Measurements from ENCODE around the gene TRPM5. TPM values are rescaled to one million over a fixed set of nuclear protein-coding genes. Genes with fewer than 3 reads are reported as not detected.

The TRPM5 gene
- polyA plus RNA-seq, 3 donors = 2.7 to 4.5 (median 3.5) TPM

GRCh38 chr11:2427721-2428321 is 16.5 kb downstream of the TRPM5 start:
- DNase-seq (ENCODE audit: extremely low read depth in 1 of 11, low read depth in 9 of 11, low spot score in 4 of 11) = no peak

- DNase-seq (ENCODE audit: extremely low read depth in 1 of 11, low read depth in 9 of 11, low spot score in 4 of 11) = no peak
Observed at GRCh38 chr11:2426826-2427521, 17.3 kb downstream of the TRPM5 start.

GRCh38 chr11:2426221-2426620 is 18.1 kb downstream of the TRPM5 start:
- DNase-seq (ENCODE audit: extremely low read depth in 1 of 11, low read depth in 9 of 11, low spot score in 4 of 11) = no peak

DNA sequence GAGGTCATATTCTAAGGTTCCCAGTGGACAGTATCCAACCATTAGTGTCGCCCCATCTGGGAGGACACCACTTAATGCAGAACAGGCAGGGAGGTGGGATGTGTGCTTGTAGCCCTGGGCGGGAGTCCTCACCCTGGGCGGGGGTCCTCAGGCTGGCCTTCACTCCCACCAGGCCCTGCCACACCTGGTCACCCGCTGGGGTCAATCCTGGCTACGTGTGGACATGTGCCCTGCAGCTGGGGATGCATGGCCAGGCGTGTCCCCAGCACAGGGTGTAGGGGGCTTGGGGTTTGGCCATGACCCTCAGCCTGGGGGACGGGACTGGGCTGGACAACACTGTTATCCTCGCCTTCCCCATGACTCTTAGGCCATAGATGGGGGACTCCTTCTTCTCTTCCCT is 18.8 kb downstream of the TRPM5 start:
- DNase-seq (ENCODE audit: extremely low read depth in 1 of 11, low read depth in 9 of 11, low spot score in 4 of 11) = no peak

DNA sequence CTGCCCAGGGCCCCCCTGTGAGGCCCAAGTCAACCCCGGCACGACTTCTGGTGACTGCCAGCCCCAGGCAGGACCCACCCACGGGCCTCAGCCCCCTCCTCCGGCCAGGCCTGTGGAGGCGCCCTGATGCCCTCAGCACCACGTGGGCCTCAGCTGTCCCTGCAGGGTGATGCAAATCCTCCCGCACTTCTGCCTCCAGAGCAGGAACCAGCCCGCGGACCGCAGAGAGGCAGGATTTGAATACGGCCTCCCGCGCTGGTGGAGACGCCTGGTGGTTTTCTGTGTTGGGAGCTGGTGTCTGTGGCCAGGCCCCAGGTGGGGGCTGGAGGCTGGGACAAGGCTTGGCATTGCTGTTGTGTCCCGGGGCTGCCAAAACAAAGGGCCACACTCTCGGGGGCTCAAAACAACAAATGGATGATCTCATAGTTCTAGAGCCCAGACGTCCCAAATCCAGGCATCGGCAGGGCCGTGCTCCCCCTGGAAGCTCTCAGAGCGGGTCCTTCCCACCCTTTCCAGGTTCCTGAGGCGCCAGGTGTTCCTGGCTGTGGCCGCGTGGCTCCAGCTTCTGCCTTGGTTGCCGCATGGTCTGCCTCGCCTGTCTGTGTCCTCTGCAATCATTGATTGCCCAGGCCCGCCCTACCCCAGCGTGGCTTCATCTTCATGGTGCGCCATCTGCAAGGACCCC is 19.4 kb downstream of the TRPM5 start:
- no peak for DNase-seq (ENCODE audit: extremely low read depth in 1 of 11, low read depth in 9 of 11, low spot score in 4 of 11)

GRCh38 chr11:2423157-2424025 is 20.9 kb downstream of the TRPM5 start:
- no peak for DNase-seq (ENCODE audit: extremely low read depth in 1 of 11, low read depth in 9 of 11, low spot score in 4 of 11)

GRCh38 chr11:2422461-2423156 is 21.7 kb downstream of the TRPM5 start:
- DNase-seq (ENCODE audit: extremely low read depth in 1 of 11, low read depth in 9 of 11, low spot score in 4 of 11) = no peak

DNA sequence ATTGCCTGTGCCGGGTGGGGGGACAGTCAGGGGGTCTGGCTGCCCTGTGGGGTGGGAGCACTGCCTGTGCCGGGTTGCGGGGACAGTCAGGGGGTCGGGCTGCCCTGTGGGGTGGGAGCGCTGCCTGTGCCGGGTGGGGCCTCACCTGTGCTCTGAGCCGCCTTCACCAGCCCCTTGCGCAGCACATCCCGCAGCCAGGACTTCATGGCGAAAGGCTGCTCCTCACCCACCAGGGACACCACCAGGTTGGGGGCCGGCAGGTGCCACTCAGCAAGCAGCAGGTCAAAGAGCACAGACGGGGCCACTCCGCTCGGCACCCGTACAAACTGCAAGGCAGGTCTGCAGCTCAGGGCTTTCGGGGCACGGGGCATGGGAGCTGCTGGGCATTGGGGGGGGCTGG is 22.3 kb downstream of the TRPM5 start:
- DNase-seq (ENCODE audit: extremely low read depth in 1 of 11, low read depth in 9 of 11, low spot score in 4 of 11) = no peak

DNA sequence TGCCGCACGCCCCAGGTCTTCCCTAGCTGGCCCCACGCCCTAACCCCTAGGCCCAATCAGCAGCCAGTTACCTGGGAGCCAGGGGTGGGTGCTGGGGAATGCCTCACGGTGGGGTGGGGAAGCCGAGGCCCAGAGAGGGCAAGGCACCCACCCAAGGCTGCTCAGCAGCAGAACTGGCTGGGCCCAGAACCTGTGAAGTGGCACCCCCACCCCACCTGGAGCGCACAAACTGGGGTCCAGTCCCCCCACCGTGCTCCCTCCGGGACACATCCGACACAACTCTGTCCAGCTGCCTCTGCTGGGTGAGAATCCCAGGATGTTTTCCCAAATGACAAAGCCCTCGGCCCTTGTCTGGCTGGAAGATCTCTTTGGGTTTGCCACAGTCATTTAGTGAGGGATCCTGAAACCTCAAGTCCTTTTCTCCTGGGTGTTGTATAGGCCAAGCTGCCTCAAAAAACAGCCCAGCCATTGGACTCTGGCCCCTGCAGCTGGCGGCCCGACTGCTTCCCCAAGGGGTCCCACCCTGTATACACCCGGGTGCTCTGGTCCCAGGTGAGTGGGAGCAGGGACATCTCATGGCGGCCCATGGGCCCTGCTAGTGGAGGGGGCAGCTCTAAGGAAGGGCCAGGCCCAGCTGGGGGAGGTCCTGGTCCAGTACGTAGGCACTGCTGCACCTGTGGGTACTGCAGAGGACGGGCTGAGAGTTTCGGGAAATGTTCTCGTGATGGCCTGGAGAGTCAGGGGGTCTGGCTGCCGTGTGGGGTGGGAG is 22.9 kb downstream of the TRPM5 start:
- no peak for DNase-seq (ENCODE audit: extremely low read depth in 1 of 11, low read depth in 9 of 11, low spot score in 4 of 11)

GRCh38 chr11:2420502-2421225 is 23.6 kb downstream of the TRPM5 start:
- peak in 10 of 11 donors; percentile 63 to 81 (median 75) for DNase-seq (ENCODE audit: extremely low read depth in 1 of 11, low read depth in 9 of 11, low spot score in 4 of 11)

GRCh38 chr11:2419638-2420501 is 24.4 kb downstream of the TRPM5 start:
- peak; percentile 62 to 88 (median 77) for DNase-seq (ENCODE audit: extremely low read depth in 1 of 11, low read depth in 9 of 11, low spot score in 4 of 11)

DNA sequence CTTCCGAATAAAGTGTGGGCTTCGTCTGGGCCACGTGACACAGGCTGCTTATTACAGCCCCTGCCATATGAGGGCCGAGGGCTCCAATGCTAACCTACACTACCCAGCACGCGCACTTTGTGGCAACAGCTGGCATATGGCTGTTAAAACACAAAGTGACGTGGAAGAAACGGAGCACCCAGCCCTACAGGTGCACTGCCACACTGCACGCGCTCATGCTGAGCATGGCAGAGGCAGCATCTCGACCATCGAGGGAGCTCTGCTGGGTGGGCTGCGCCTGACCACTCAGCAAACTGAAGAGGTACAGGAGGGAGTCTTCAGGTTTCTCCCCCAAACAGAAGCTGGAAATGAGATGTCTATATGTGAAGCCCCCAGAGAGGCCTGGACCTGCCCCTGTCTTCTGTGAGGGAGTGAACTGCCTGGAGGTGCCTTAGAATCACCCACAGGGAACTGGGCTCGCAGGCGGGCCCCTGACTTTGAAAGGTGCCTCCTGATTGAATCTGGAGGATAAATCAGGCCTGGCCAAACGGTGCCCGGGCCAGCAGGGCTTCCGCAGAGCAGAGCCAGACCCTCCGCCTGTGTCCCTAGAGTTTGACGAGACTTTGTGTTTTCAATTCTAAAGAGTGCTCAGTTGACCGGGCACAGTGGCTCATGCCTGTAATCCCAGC is 25.5 kb downstream of the TRPM5 start:
- DNase-seq (ENCODE audit: extremely low read depth in 1 of 11, low read depth in 9 of 11, low spot score in 4 of 11) = no peak

DNA sequence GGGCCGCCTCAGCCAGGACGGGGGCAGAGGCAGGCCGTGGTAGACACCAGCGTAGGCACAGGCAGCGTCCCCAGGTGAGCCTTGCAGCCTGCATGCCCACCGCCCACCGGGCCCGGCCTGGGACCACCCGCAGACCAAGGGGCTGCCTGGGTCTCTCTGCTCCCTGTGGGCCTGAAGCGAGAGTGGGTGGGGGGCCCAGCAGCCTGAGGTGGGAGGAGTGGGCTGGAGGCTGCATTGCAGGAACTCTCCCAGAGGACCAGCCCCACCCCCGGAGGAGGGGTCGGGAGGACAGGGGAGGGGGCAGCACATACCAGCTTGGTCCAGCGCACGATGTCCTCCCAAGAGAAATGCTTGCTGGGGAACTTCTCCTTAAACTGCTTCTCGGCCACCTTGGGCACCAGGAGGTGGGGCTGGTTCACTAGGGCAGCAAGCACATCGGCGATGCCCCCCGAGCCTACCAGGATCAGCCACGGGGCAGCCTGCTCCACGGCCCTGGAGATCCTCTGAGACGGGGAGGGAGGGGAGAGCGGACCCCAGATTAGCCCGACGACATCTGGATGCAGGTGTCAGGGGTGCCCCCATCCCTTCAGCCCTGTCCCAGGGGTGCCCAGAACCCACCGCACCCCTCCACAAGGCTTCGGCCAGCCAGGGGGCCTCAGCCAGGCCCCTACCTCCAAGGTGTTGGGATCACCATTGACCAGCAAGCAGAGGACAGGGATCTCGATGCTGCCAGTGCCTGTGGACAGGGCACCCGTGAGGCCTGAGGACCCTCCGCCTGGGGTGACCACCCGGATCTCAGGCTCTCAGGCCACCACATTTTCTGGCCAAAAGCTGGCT is 26.2 kb downstream of the TRPM5 start:
- DNase-seq (ENCODE audit: extremely low read depth in 1 of 11, low read depth in 9 of 11, low spot score in 4 of 11) = no peak

DNA sequence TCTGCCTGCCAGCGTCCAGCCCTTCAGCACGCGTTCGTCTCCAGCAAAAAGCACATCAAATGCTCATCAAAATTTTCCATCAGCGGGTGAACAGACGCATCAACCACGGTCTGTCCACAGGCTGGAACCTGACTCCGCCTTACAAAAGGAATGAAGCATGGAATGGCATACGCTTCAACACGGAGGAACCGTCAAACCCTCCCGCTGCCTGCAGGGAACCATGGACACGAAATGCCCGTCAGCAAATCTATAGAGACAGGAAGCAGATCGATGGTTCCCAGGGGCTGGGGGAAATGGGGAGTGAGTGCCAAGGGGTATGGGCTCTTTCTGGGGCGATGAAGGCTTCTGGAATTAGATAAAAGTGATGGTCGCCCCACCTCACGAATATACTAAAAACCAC is 27.5 kb downstream of the TRPM5 start:
- no peak for DNase-seq (ENCODE audit: extremely low read depth in 1 of 11, low read depth in 9 of 11, low spot score in 4 of 11)

DNA sequence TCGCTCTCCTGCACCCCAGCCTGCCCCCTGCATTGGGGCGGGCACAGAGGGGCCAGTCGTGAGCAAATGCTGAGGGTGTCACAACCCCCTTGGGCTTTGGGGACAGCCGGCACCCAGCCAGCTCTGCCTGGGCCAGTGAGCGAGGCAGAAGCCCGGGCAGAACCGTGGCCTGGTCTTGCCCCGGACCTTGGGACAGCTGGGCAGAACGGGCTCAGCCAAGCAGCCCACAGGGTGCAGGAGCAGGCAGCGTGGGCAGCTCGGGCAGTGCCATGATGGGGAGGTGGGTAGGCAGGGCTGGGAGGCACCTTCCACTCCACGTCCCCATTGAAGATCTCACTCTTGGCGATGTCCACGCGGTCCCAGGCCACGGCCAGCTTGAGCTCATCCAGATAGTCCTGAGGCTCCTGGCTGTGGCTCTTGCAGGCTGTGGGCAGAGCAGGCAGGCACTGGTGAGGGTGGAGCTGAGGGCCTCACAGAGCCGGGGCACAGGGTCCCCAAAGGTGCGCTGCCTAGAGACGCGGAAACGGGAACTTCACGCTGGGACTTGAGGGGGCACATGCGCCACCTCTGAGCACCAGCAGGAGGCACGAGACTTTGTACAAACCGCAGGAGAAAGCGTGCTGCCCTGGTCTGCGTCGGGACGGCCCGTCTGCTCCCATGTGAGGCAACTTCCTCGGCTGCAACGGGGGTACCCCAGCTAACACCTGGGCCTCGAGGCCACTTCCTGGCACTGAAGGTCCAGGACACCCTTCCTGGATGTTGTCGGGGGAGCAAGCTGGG is 28.5 kb downstream of the TRPM5 start:
- no peak for DNase-seq (ENCODE audit: extremely low read depth in 1 of 11, low read depth in 9 of 11, low spot score in 4 of 11)

All from renal cortex interstitium (tissue), 11 donors.